Measurements from ENCODE around the gene P2RY1.
"Not testable (repeated sequence)": the region's sequence is repeated elsewhere in the genome, so short reads cannot be mapped to it uniquely, and the experiment has no call there.

Gene P2RY1

DNA sequence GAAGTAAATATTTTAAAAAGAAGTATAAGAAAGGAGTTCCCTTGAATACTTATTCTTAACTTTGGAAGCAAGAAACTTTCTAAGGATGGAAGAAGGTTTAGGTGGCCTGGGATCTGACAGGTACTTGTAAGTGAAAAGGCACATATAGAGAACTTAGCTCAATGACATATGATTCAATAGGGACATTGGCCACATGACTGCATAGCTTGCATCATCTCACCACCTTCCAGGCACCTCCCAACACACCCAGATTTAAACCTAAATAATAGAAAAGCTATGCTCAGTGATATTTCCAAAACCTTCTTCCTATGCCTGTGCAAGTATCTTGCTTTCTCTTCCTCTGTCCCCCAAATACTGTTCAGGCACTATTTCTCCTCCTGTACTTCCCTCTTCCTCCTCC is 4.7 kb upstream of the P2RY1 start:
- H3K27me3 Mint-ChIP-seq: peaks cover 14% of the 10 kb centered on the region
- H3K4me3 Mint-ChIP-seq: no peak overlapping the region
- H3K9me3 Mint-ChIP-seq: no peaks in the 10 kb centered on the region
- H3K36me3 Mint-ChIP-seq: no peaks in the 10 kb centered on the region
- H3K4me1 Mint-ChIP-seq: peaks cover 12% of the 10 kb centered on the region
- no peak overlapping the region for H3K27ac Mint-ChIP-seq

DNA sequence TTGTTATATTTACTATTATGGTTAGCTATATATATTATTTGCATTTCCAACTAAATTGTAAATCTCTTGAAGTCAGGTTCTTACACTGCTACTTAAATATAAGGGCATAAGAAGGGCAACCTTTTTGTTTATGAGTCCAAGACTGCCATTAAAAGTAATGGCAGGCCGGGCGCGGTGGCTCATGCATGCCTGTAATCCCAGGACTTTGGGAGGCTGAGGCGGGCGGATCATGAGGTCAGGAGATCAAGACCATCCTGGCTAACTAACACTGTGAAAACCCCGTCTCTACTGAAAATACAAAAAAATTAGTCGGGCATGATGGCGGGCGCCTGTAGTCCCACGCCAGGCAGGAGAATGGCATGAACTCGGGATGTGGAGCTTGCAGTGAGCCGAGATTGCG is 2.9 kb upstream of the P2RY1 start:
- H3K27me3 Mint-ChIP-seq: peaks cover 24% of the 10 kb centered on the region
- no peak overlapping the region for H3K27ac Mint-ChIP-seq
- peaks cover 20% of the 10 kb centered on the region for H3K4me1 Mint-ChIP-seq
- no peak overlapping the region for H3K4me3 Mint-ChIP-seq
- no peaks in the 10 kb centered on the region for H3K36me3 Mint-ChIP-seq
- H3K9me3 Mint-ChIP-seq: no peaks in the 10 kb centered on the region

DNA sequence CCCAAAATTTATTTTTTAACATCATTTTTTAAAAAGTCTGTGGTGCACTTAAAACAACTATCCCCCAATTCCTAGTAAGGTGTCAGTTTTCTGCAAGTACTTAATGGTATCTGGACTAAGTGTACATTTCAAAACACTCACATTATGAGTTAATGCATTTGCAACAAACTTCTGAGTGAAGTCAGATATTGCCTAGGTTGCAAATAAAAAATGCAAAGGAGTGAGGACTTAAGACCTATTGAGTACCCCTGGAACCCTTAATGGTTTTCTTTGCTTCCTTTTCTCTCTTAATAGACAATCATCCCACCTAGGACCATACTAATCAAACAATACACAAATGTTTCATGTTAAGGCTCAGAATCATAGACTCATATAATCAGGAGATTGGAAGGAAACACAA is 1.8 kb upstream of the P2RY1 start:
- no peak overlapping the region for H3K4me3 Mint-ChIP-seq

DNA sequence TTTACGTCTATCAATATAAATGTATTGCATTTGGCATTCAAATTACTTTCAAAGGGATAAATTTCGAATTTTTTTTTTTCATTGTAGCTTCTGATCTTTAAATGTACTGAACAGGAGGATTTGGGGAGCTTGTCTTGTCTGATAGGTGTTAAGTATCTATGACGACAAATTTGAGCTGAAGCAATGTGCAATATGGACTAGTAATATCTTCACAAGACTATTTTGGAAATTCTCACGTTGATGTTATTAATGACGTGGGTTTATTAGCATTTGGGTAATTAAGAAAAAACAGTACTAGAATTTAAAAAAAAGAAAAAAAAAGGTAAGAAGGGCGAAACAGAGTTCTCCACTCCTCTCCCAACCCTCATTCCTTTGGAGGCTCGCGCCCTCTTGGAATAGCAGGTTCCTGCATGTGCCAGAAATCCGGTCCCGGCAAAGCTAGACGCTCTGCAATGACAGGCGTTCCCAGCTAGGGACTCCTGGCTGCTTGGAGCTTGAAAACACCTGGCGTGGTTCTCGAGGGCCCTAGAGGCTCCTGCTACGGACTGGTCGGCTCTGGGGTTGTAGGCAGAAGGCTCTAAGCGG is 648 bp upstream of the P2RY1 start:
- peaks cover 20% of the 10 kb centered on the region for H3K4me1 Mint-ChIP-seq
- H3K27ac Mint-ChIP-seq: no peak overlapping the region
- H3K4me3 Mint-ChIP-seq: peak overlapping the region; percentile 79
- H3K36me3 Mint-ChIP-seq: no peaks in the 10 kb centered on the region
- no peaks in the 10 kb centered on the region for H3K9me3 Mint-ChIP-seq
- H3K27me3 Mint-ChIP-seq: peaks cover 32% of the 10 kb centered on the region

More for the DNA sequence above, 1.8 kb upstream of the P2RY1 start:
- Mint-ChIP-seq H3K4me1 (peaks cover 20% of the 10 kb centered on the region), H3K36me3 (no peaks in the 10 kb centered on the region), H3K9me3 (no peaks in the 10 kb centered on the region), H3K27ac (no peak overlapping the region), H3K27me3 (peaks cover 30% of the 10 kb centered on the region)

DNA sequence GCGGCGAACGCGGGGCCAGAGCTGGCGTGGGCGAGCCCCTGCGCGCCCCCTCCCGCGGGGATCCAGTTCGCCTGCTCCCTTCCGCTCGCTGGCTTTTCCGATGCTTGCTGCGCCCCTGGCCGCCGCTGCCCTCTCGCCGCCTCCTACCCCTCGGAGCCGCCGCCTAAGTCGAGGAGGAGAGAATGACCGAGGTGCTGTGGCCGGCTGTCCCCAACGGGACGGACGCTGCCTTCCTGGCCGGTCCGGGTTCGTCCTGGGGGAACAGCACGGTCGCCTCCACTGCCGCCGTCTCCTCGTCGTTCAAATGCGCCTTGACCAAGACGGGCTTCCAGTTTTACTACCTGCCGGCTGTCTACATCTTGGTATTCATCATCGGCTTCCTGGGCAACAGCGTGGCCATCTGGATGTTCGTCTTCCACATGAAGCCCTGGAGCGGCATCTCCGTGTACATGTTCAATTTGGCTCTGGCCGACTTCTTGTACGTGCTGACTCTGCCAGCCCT is 721 bp downstream of the P2RY1 start:
- H3K36me3 Mint-ChIP-seq: no peaks in the 10 kb centered on the region
- H3K9me3 Mint-ChIP-seq: no peaks in the 10 kb centered on the region
- H3K4me1 Mint-ChIP-seq: peaks cover 20% of the 10 kb centered on the region
- H3K4me3 Mint-ChIP-seq: peak overlapping the region; percentile 75
- peaks cover 32% of the 10 kb centered on the region for H3K27me3 Mint-ChIP-seq
- no peak overlapping the region for H3K27ac Mint-ChIP-seq

DNA sequence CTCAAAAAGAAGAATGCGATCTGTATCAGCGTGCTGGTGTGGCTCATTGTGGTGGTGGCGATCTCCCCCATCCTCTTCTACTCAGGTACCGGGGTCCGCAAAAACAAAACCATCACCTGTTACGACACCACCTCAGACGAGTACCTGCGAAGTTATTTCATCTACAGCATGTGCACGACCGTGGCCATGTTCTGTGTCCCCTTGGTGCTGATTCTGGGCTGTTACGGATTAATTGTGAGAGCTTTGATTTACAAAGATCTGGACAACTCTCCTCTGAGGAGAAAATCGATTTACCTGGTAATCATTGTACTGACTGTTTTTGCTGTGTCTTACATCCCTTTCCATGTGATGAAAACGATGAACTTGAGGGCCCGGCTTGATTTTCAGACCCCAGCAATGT is 1.3 kb downstream of the P2RY1 start:
- H3K4me3 Mint-ChIP-seq: peak overlapping the region; percentile 75
- H3K4me1 Mint-ChIP-seq: peaks cover 20% of the 10 kb centered on the region
- H3K27me3 Mint-ChIP-seq: peaks cover 30% of the 10 kb centered on the region
- no peak overlapping the region for H3K27ac Mint-ChIP-seq
- H3K36me3 Mint-ChIP-seq: no peaks in the 10 kb centered on the region
- no peaks in the 10 kb centered on the region for H3K9me3 Mint-ChIP-seq

DNA sequence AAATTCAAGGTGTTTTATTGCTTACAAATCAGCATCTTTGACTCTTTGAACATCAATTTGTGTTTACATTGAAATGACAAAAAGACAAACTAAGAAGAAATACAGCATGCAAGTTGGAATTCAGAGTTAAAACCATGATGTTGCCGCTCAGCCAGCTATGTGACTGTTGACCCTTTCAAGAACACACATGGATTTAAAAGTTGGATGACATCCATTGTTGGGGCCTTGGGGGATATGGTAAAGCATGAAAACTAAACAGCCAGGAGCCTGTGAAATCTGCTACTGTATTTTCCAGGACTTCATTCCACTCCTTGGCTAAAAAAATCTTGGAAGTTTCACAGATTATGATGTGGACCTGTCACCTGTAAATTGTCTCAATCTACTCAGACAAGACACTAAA is 4.6 kb downstream of the P2RY1 start:
- Mint-ChIP-seq H3K4me1 (peaks cover 15% of the 10 kb centered on the region), H3K27me3 (peaks cover 20% of the 10 kb centered on the region), H3K36me3 (no peaks in the 10 kb centered on the region), H3K27ac (no peak overlapping the region), H3K4me3 (no peak overlapping the region), H3K9me3 (no peaks in the 10 kb centered on the region)

DNA sequence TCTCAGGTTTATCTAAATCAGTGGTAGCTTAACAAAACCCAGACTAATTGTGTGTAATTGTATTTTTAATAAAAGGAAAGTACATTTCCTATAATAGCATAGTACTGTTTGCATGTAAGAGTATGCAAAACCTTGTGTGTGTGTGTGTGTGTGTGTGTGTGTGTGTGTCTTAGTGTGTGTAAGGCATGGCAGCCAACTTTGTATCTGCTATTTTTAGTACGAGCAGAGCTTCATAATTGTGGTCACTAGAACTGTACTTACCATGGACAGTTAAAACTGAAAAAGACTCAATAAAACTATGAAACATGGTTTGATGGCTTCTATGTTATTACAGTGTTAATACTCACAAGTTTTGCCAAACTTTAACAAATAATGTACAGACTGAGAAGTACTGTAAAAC is 6.2 kb downstream of the P2RY1 start:
- Mint-ChIP-seq H3K27me3 (peaks cover 13% of the 10 kb centered on the region), H3K9me3 (no peaks in the 10 kb centered on the region), H3K4me1 (peaks cover 2% of the 10 kb centered on the region), H3K36me3 (no peaks in the 10 kb centered on the region), H3K4me3 (no peak overlapping the region), H3K27ac (no peak overlapping the region)

DNA sequence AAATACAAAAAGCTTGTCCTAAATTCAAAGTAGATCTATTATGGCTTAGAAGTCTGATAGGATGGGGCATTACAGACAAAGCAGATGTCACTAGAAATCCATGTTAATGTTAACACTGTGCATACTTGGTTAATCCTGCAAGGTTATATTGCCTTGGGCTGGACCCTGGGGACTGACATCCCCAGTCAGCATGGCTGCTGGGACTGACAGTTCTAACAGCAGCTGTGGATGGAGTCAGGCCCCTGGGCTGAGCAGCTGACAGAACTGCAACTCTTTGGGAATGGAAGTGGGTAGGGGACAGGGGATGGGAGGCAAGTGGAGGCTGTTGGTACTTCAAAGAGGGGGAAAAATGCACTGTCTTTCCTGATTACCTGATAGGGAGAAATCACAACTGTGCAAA is 7.5 kb downstream of the P2RY1 start:
- Mint-ChIP-seq H3K9me3 (no peaks in the 10 kb centered on the region), H3K4me3 (no peak overlapping the region), H3K27me3 (peaks cover 6% of the 10 kb centered on the region), H3K4me1 (no peaks in the 10 kb centered on the region), H3K36me3 (no peaks in the 10 kb centered on the region), H3K27ac (no peak overlapping the region)

DNA sequence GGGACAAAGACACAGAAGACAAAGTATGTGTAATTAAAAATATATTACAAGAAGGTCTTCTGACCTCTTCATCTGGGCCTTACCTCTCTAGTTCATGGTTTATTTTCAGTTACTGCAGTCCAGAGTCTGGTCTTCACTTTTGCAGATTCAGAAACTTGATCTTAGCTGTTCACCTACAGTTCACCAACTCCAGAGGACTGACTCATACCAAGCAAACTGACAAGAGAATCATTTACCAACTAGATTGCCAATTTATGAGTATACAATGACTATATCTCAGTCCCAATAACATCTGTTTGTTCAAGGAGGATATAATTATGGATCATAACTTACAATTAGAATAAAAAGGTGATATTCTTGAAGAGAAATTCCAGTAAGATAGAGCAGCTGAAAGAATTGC is 9.0 kb downstream of the P2RY1 start:
- Mint-ChIP-seq H3K27ac (no peak overlapping the region), H3K36me3 (no peaks in the 10 kb centered on the region), H3K4me1 (no peaks in the 10 kb centered on the region)

DNA sequence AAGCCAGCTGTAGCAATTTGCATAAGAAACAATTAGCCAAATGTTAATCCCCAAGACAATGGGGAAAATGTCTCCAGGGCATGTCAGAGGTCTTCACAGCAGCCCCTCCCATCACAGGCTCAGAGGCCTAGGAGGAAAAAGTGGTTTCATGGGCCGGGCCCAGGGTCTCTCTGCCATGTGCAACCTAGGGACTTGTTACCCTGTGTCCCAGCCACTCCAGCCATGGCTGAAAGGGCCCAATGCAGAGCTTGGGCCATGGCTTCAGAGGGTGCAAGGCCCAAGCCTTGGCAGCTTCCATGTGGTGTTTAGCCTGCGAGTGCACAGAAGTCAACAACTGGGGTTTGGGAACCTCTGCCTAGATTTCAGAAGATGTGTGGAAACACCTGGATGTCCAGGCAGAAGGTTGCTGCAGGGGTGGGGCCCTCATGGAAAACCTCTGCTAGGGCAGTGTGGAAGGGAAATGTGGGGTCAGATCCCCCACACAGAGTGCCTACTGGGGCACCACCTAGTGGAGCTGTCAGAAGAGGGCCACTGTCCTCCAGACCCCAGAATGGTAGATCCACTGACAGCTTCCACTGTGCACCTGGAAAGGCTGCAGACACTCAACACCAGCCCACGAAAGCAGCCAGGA is 11.8 kb downstream of the P2RY1 start:
- not testable (repeated sequence) for H3K27me3 Mint-ChIP-seq, H3K9me3 Mint-ChIP-seq, H3K4me1 Mint-ChIP-seq, H3K4me3 Mint-ChIP-seq, H3K27ac Mint-ChIP-seq, H3K36me3 Mint-ChIP-seq

More for the DNA sequence above, 9.0 kb downstream of the P2RY1 start:
- Mint-ChIP-seq H3K9me3 (peaks cover 8% of the 10 kb centered on the region), H3K27me3 (no peaks in the 10 kb centered on the region), H3K4me3 (no peak overlapping the region)

DNA sequence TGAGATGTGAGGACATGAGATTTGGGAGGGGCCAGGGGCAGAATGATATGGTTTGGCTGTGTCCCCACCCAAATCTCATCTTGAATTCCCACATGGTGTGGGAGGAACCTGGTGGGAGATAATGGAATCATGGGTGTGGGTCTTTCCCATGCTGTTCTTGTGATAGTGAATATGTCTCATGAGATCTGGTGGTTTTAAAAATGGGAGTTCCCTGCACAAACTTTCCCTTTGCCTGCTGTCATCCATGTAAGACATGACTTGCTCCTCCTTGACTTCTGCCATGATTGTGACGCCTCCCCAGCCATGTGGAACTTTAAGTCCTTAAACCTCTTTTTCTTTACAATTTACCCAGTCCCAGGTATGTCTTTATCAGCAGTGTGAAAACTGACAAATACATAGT is 12.7 kb downstream of the P2RY1 start:
- not testable (repeated sequence) for H3K9me3 Mint-ChIP-seq, H3K27ac Mint-ChIP-seq, H3K27me3 Mint-ChIP-seq, H3K36me3 Mint-ChIP-seq, H3K4me1 Mint-ChIP-seq, H3K4me3 Mint-ChIP-seq

DNA sequence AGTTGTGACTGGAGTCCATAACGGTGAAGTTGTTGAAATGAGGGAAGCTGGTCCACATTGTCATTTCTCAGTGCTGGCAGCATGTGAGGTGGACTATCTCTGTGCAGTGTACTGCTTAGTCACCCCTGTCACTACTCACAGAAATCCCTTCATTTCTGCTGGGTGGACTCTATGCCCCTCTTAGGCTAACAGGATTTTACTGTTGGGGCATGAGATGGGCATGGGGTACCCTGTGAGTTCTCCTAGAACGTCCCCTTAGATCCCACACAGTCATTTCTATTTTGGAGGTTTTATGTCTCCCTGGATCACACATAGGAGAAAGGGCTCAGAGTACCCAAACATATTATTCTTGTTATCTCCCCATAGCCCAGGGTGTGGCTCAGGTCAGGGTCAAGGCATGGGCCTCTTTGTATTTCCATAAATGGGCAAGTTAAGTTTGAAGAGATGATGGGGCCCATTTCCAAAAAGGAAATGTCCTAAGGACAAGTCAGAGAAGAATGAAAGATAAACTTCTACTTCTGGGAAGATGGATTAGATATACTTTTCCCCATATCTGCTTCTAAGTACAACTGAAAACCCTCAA is 15.2 kb downstream of the P2RY1 start:
- peaks cover 8% of the 10 kb centered on the region for H3K9me3 Mint-ChIP-seq
- H3K36me3 Mint-ChIP-seq: no peaks in the 10 kb centered on the region
- H3K4me1 Mint-ChIP-seq: no peaks in the 10 kb centered on the region
- peaks cover 5% of the 10 kb centered on the region for H3K27me3 Mint-ChIP-seq
- no peak overlapping the region for H3K4me3 Mint-ChIP-seq
- no peak overlapping the region for H3K27ac Mint-ChIP-seq

DNA sequence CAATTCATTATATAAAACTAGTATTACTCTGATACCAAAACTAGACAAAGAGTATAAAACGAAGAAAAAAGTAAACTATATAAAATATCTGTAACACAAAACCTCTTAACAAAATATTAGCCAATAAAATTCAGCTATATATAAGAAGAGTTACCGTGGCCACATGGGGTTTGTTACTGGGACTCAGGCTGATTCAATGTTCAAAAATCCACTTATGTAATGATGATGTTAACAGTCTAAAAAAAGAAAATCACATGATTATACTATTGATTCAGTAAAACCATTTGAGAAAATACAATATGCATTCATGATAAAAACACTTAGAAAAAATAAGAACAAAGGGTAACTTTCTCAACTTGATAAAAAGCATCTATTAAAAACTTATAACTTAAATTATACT is 18.3 kb downstream of the P2RY1 start:
- no peaks in the 10 kb centered on the region for H3K36me3 Mint-ChIP-seq
- H3K27ac Mint-ChIP-seq: no peak overlapping the region
- peaks cover 5% of the 10 kb centered on the region for H3K27me3 Mint-ChIP-seq
- no peaks in the 10 kb centered on the region for H3K4me1 Mint-ChIP-seq
- peaks cover 1% of the 10 kb centered on the region for H3K9me3 Mint-ChIP-seq
- no peak overlapping the region for H3K4me3 Mint-ChIP-seq

DNA sequence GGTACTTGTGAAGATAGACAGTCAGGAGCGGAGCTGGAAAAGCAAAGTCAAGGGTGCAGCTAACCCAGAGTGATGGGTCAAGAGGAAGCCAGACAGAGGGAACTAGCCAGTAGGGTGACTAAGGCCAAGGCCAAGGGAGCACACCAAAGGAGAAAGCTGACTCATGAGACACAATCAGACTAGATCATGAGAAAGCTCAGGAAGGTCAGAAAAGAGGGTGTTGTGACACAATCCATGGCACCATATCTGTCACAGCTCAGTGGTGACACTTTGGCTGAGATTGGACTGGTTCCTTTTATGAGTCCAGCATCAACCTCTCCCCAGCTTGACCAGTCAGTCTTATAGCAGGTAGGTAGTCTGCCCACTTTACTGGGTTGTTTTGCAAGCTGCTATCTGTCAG is 22.2 kb downstream of the P2RY1 start:
- Mint-ChIP-seq H3K9me3 (no peaks in the 10 kb centered on the region), H3K36me3 (no peaks in the 10 kb centered on the region), H3K4me3 (no peak overlapping the region), H3K27ac (no peak overlapping the region), H3K27me3 (no peaks in the 10 kb centered on the region), H3K4me1 (no peaks in the 10 kb centered on the region)

DNA sequence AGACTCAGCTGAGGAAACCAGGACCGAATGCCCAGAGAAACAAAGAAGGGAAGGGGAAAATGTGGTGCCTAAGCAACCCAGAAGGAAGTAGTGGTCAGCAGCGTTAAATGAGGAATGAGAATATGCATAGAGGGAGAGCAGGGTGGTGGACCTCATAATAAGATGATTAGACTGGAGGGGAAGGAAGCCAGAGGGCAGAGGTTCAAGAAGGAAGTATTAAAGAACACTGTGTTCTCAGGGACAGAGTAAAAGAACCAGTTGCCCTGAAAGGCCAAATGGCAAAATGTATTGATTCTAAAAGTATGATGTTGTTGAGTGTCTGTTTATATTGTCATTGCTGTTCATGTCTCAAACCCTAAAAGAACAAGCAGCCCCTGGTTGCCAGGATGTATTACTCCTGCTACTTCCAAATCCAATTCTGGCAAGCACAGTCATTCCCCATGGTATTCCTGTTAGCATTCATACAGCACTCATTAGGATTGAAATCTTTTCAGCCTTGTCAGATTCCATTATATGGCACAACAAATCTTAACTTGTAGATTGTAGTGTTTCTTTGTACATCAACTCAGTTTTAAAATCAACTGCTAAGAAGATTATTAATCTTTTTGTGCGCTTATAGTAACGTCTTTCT is 23.4 kb downstream of the P2RY1 start:
- Mint-ChIP-seq H3K4me1 (no peaks in the 10 kb centered on the region), H3K4me3 (no peak overlapping the region), H3K9me3 (no peaks in the 10 kb centered on the region), H3K27me3 (no peaks in the 10 kb centered on the region), H3K27ac (no peak overlapping the region), H3K36me3 (no peaks in the 10 kb centered on the region)
